H9 (cell line): ENCODE measurements around the gene OLA1. TPM values are rescaled to one million over a fixed set of nuclear protein-coding genes. Genes with fewer than 3 reads are reported as not detected.

Source experiments
- DNase-seq: peaks from one replicate; pipeline ENCODE4 v3.0.0-alpha.2; 2017
- H2AFZ ChIP-seq: one replicate; pipeline ENCODE4 v1.6.1; 2013; ENCODE audit warnings: mild to moderate bottlenecking, low read length, control low read depth, moderate library complexity
- H2AK5ac ChIP-seq: 2 replicates; pipeline ENCODE4 v1.6.1; 2013; ENCODE audit warnings: low read length, control low read depth, mixed read lengths; ENCODE audit not compliant: insufficient read length
- H2BK120ac ChIP-seq: one replicate; pipeline ENCODE4 v1.6.1; 2013; ENCODE audit warnings: low read depth, mild to moderate bottlenecking, low read length, control low read depth, inconsistent platforms; ENCODE audit not compliant: poor library complexity, severe bottlenecking
- H2BK12ac ChIP-seq: 2 replicates; pipeline ENCODE4 v1.6.1; 2013; ENCODE audit warnings: low read length, control low read depth, mixed read lengths, low read depth; ENCODE audit not compliant: insufficient read length
- H2BK15ac ChIP-seq: 2 replicates; pipeline ENCODE4 v1.6.1; 2013; ENCODE audit warnings: low read depth, low read length, control low read depth
- H2BK20ac ChIP-seq: one replicate; pipeline ENCODE4 v1.6.1; 2013; ENCODE audit warnings: low read depth, mild to moderate bottlenecking, low read length, control low read depth, inconsistent platforms; ENCODE audit not compliant: poor library complexity, severe bottlenecking
- H2BK5ac ChIP-seq: 2 replicates; pipeline ENCODE4 v1.6.1; 2013; ENCODE audit warnings: low read length, control low read depth, mixed read lengths; ENCODE audit not compliant: insufficient read length
- H3K14ac ChIP-seq: 2 replicates; pipeline ENCODE4 v1.6.1; 2013; ENCODE audit warnings: low read length, control low read depth; ENCODE audit not compliant: insufficient read depth
- H3K18ac ChIP-seq: 2 replicates; pipeline ENCODE4 v1.6.1; 2013; ENCODE audit warnings: low read depth, mild to moderate bottlenecking, mixed read lengths, low read length, control low read depth; ENCODE audit not compliant: insufficient read length
- H3K23ac ChIP-seq: 2 replicates; pipeline ENCODE4 v1.6.1; 2013; ENCODE audit warnings: low read length, control low read depth, mixed read lengths, low read depth; ENCODE audit not compliant: insufficient read length
- H3K23me2 ChIP-seq: 2 replicates; pipeline ENCODE4 v1.6.1; 2013; ENCODE audit warnings: low read depth, mild to moderate bottlenecking, mixed read lengths, low read length, control low read depth; ENCODE audit not compliant: insufficient read length, poor library complexity, severe bottlenecking
- H3K27ac ChIP-seq: 2 replicates; pipeline ENCODE4 v1.5.1; 2013; ENCODE audit warnings: low read length, control low read depth, mixed read lengths, low read depth; ENCODE audit not compliant: insufficient read length
- H3K27me3 ChIP-seq: 2 replicates; pipeline ENCODE4 v1.6.1; 2013; ENCODE audit warnings: low read length, control low read depth, inconsistent platforms; ENCODE audit not compliant: insufficient read depth
- H3K4ac ChIP-seq: 2 replicates; pipeline ENCODE4 v1.6.1; 2013; ENCODE audit warnings: low read depth, mild to moderate bottlenecking, control low read depth, inconsistent platforms, low read length, moderate library complexity
- H3K4me1 ChIP-seq: 2 replicates; pipeline ENCODE4 v1.6.1; 2013; ENCODE audit warnings: low read length, control low read depth, inconsistent platforms; ENCODE audit not compliant: insufficient read depth
- H3K4me2 ChIP-seq: 2 replicates; pipeline ENCODE4 v1.6.1; 2013; ENCODE audit warnings: low read length, control low read depth, mixed read lengths; ENCODE audit not compliant: insufficient read length, insufficient read depth
- H3K56ac ChIP-seq: 2 replicates; pipeline ENCODE4 v1.6.1; 2013; ENCODE audit warnings: low read depth, mild to moderate bottlenecking, mixed read lengths, low read length, control low read depth; ENCODE audit not compliant: insufficient read length
- H3K79me1 ChIP-seq: 2 replicates; pipeline ENCODE4 v1.6.1; 2013; ENCODE audit warnings: low read depth, mild to moderate bottlenecking, moderate library complexity, low read length, control low read depth, inconsistent platforms; ENCODE audit not compliant: insufficient read depth, poor library complexity, severe bottlenecking
- H3K79me2 ChIP-seq: 2 replicates; pipeline ENCODE4 v1.6.1; 2013; ENCODE audit warnings: low read length, control low read depth, inconsistent platforms; ENCODE audit not compliant: insufficient read depth
- H3K9ac ChIP-seq: 2 replicates; pipeline ENCODE4 v1.6.1; 2013; ENCODE audit warnings: low read length, control low read depth, mixed read lengths; ENCODE audit not compliant: insufficient read length; ENCODE audit errors: extremely low read depth
- H3K9me3 ChIP-seq: one replicate; pipeline ENCODE4 v1.6.1; 2013; ENCODE audit warnings: low read depth, low read length, inconsistent platforms; ENCODE audit not compliant: control insufficient read depth
- H3T11ph ChIP-seq: one replicate; pipeline ENCODE4 v1.6.1; 2013; ENCODE audit warnings: mild to moderate bottlenecking, low read length, control low read depth, inconsistent platforms
- H4K20me1 ChIP-seq: one replicate; pipeline ENCODE4 v1.6.1; 2013; ENCODE audit not compliant: control insufficient read depth, insufficient read length, insufficient read depth
- H4K5ac ChIP-seq: 2 replicates; pipeline ENCODE4 v1.6.1; 2013; ENCODE audit warnings: low read depth, mild to moderate bottlenecking, mixed read lengths, low read length, control low read depth; ENCODE audit not compliant: insufficient read length
- H4K8ac ChIP-seq: replicated peaks from 2 replicates; pipeline ENCODE4 v1.6.1; 2013; ENCODE audit warnings: low read length, control low read depth, mixed read lengths, low read depth; ENCODE audit not compliant: insufficient read length
- H4K91ac ChIP-seq: 2 replicates; pipeline ENCODE4 v1.6.1; 2013; ENCODE audit warnings: low read depth, mild to moderate bottlenecking, moderate library complexity, mixed read lengths, low read length, control low read depth; ENCODE audit not compliant: insufficient read length
- H3K27ac Mint-ChIP-seq, 3 experiments: 2 replicates in 2 of 3; 3 replicates in 1 of 3; pipeline ENCODE4 v1.8.0; 2020 to 2021; ENCODE audit warnings: mixed read lengths in 3 of 3, mild to moderate bottlenecking in 1 of 3, moderate library complexity in 1 of 3
- H3K27me3 Mint-ChIP-seq: 2 replicates; pipeline ENCODE4 v1.8.0; 2021; ENCODE audit warnings: low read depth, mild to moderate bottlenecking, moderate library complexity, mixed read lengths
- H3K36me3 Mint-ChIP-seq, 3 experiments: 2 replicates in 2 of 3; 3 replicates in 1 of 3; pipeline ENCODE4 v1.8.0; 2020 to 2021; ENCODE audit warnings: low read depth in 3 of 3, mixed read lengths in 3 of 3; ENCODE audit not compliant: insufficient read depth in 1 of 3
- H3K4me1 Mint-ChIP-seq, 2 experiments: 2 replicates each; pipeline ENCODE4 v1.8.0; 2020; ENCODE audit warnings: mixed read lengths in 2 of 2
- H3K4me3 Mint-ChIP-seq, 2 experiments: 2 replicates in 1 of 2; 3 replicates in 1 of 2; pipeline ENCODE4 v1.8.0; 2020 to 2021; ENCODE audit warnings: mild to moderate bottlenecking in 2 of 2, mixed read lengths in 2 of 2, moderate library complexity in 1 of 2
- H3K9me3 Mint-ChIP-seq, 2 experiments: 2 replicates in 1 of 2; 3 replicates in 1 of 2; pipeline ENCODE4 v1.8.0; 2020; ENCODE audit warnings: mild to moderate bottlenecking in 2 of 2, mixed read lengths in 2 of 2, moderate library complexity in 1 of 2
- CTCF ChIP-seq: fragments of 200-600 bp; sonication (generic); conservative IDR thresholded peaks from 3 replicates; pipeline ENCODE4 v1.8.0; 2021; ENCODE audit warnings: antibody characterized with exemption, mild to moderate bottlenecking
- WGBS: extraction: QIAGEN DNeasy Blood & Tissue Kit; methylation state at CpG from one replicate; pipeline ENCODE4 v1.1.7; 2013; ENCODE audit warnings: missing lambda C conversion rate, low lambda C conversion rate, mixed read lengths; ENCODE audit not compliant: insufficient read length; ENCODE audit errors: extremely low coverage; 5-methylcytosine and 5-hydroxymethylcytosine counted together
- total RNA-seq: library from RNA; stranded (reverse); gene quantifications from 2 replicates; pipeline ENCODE4 v1.2.1, GENCODE V29; 2021

The OLA1 gene
- total RNA-seq, 1 experiment from 2014 or later = 133 TPM

GRCh38 chr2:174180165-174180724 is 68.1 kb downstream of the OLA1 start:
- no peak overlapping the region for H2AFZ ChIP-seq
- H4K91ac ChIP-seq = no peak overlapping the region
- no peak overlapping the region for H3K9ac ChIP-seq
- no peak overlapping the region for H3K14ac ChIP-seq
- no peak overlapping the region for H3K27ac ChIP-seq
- H3K36me3 Mint-ChIP-seq = peaks cover under 1 to 9% (median 6%) of the 10 kb centered on the region in 3 experiments; a peak in 6 of 7 replicates
- H3K79me1 ChIP-seq = no peaks in the 10 kb centered on the region
- no peak overlapping the region for H3K56ac ChIP-seq
- no peak overlapping the region for H4K5ac ChIP-seq
- H3K4me1 ChIP-seq = no peaks in the 10 kb centered on the region
- WGBS = no CpG with 5 or more reads among the region's 1 CpG
- no peak overlapping the region for H3K18ac ChIP-seq
- no peaks in the 10 kb centered on the region for H3K27me3 ChIP-seq
- no peak overlapping the region for H2BK15ac ChIP-seq
- H3K23me2 ChIP-seq = no peaks in the 10 kb centered on the region
- H3K4me2 ChIP-seq = no peak overlapping the region
- H4K20me1 ChIP-seq = no peaks in the 10 kb centered on the region
- no peak overlapping the region for H4K8ac ChIP-seq
- peaks cover 4 to 6% of the 10 kb centered on the region in 2 experiments for H3K9me3 Mint-ChIP-seq
- H3K27me3 Mint-ChIP-seq = no peaks in the 10 kb centered on the region
- H2BK5ac ChIP-seq = no peak overlapping the region
- no peak overlapping the region for H3K4me3 Mint-ChIP-seq
- no peak overlapping the region for H3K23ac ChIP-seq
- DNase-seq = no peak
- H3K27ac Mint-ChIP-seq = peak overlapping the region in 2 of 3 experiments; percentile 32 to 44; a peak in 2 of 7 replicates
- no peak overlapping the region for H2AK5ac ChIP-seq
- peaks cover 10 to 16% of the 10 kb centered on the region in 2 experiments for H3K4me1 Mint-ChIP-seq
- H3K4ac ChIP-seq = no peak overlapping the region
- peak; percentile 42; the same call in 2 of the 3 replicates for TF ChIP-seq CTCF
- no peak overlapping the region for H2BK12ac ChIP-seq
- H3T11ph ChIP-seq = no peak overlapping the region
- H2BK20ac ChIP-seq = no peak overlapping the region
- no peak overlapping the region for H2BK120ac ChIP-seq
- H3K9me3 ChIP-seq = no peaks in the 10 kb centered on the region
- no peaks in the 10 kb centered on the region; the same call in 1 of the 2 replicates for H3K79me2 ChIP-seq
